DOHH2 (cell line): ENCODE measurements around the gene PRDM1.

Source experiments
- EZH2phosphoT487 ChIP-seq: fragments of 200-600 bp; sonication (generic); IDR thresholded peaks from 2 replicates; pipeline ENCODE4 v1.6.1; 2017; ENCODE audit warnings: borderline replicate concordance, mild to moderate bottlenecking, antibody characterized with exemption, low read length, moderate library complexity, mixed read lengths
- TF ChIP-seq, protein P1 (sequence below): fragments of 200-600 bp; sonication (generic); IDR thresholded peaks from one replicate; pipeline ENCODE4 v1.5.1; 2014; ENCODE audit warnings: antibody characterized with exemption, mild to moderate bottlenecking, low read depth, low read length; ENCODE audit not compliant: poor library complexity, severe bottlenecking

DNA sequence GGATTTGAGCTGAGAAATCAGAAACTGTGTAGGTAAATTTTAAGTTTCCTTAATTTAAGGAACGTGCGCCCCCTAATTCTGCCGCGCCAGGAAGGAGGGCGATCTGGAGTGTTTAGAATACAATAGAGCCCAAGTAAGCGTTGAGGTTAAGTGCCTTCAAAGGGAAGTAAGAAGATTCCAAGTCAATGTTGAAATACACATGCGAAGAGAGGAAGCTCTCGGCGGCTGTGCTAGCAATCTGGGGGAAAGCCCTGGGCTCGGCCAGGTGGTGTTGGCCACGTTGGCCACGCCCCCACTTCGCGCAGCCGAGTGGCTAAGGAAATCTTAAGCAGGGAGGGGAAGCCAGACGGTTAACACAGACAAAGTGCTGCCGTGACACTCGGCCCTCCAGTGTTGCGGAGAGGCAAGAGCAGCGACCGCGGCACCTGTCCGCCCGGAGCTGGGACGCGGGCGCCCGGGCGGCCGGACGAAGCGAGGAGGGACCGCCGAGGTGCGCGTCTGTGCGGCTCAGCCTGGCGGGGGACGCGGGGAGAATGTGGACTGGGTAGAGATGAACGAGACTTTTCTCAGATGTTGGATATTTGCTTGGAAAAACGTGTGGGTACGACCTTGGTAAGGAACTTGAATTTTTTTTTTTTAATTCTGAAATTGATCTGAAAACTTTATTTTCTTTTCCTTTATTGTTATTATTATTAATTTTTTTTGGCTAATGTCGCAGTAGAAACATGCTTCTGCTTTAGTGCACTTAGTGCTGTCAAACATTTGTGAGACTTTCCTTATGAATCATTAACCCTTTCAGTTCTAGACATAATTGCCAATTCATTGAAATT lies at the start of gene PRDM1:
- TF ChIP-seq, protein P1, sequence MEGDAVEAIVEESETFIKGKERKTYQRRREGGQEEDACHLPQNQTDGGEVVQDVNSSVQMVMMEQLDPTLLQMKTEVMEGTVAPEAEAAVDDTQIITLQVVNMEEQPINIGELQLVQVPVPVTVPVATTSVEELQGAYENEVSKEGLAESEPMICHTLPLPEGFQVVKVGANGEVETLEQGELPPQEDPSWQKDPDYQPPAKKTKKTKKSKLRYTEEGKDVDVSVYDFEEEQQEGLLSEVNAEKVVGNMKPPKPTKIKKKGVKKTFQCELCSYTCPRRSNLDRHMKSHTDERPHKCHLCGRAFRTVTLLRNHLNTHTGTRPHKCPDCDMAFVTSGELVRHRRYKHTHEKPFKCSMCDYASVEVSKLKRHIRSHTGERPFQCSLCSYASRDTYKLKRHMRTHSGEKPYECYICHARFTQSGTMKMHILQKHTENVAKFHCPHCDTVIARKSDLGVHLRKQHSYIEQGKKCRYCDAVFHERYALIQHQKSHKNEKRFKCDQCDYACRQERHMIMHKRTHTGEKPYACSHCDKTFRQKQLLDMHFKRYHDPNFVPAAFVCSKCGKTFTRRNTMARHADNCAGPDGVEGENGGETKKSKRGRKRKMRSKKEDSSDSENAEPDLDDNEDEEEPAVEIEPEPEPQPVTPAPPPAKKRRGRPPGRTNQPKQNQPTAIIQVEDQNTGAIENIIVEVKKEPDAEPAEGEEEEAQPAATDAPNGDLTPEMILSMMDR, result peak; percentile 31
- no peak for TF ChIP-seq EZH2phosphoT487
